Thyroid gland (tissue), 4 donors: ENCODE data around the gene LRRC19.

Experiments used
- CTCF ChIP-seq, 6 experiments: fragments of 200-600 bp in 3 of 6; fragments of 450-650 bp in 3 of 6; sonication (generic) in 3 of 6; IDR thresholded peaks; one replicate each; pipeline ENCODE4 v1.5.1; 2016 to 2019; ENCODE audit warnings: antibody characterized with exemption in 6 of 6, mild to moderate bottlenecking in 2 of 6, inconsistent platforms in 1 of 6, moderate library complexity in 1 of 6
- POLR2A ChIP-seq, 2 donors: fragments of 450-650 bp; IDR thresholded peaks; one replicate each; pipeline ENCODE4 v1.6.1; 2017; ENCODE audit warnings: antibody characterized with exemption in 2 of 2, mild to moderate bottlenecking in 2 of 2, moderate library complexity in 1 of 2

GRCh38 chr9:26954050-26954508, 51.4 kb downstream of the LRRC19 start:
- no peak for TF ChIP-seq CTCF (IDR thresholded peaks at IDR 0.05)
- no peak for TF ChIP-seq POLR2A (IDR thresholded peaks at IDR 0.05)
